Transverse colon (tissue), 4 donors: Measurements from ENCODE around the gene SMPDL3B.

Source experiments
- CTCF ChIP-seq, 5 experiments: fragments of 200-600 bp in 3 of 5; fragments of 450-650 bp in 2 of 5; sonication (generic) in 3 of 5; IDR thresholded peaks; 1 replicate in 2 of 5; 2 replicates in 3 of 5; pipeline ENCODE4 v1.5.1; 2016 to 2017; ENCODE audit warnings: antibody characterized with exemption in 5 of 5, inconsistent platforms in 3 of 5, mild to moderate bottlenecking in 2 of 5, moderate library complexity in 1 of 5
- POLR2AphosphoS5 ChIP-seq, 3 donors: sonication (generic); formaldehyde crosslinking; IDR thresholded peaks; one replicate each; pipeline ENCODE4 v1.6.1; 2016; ENCODE audit warnings: antibody characterized with exemption in 3 of 3

DNA sequence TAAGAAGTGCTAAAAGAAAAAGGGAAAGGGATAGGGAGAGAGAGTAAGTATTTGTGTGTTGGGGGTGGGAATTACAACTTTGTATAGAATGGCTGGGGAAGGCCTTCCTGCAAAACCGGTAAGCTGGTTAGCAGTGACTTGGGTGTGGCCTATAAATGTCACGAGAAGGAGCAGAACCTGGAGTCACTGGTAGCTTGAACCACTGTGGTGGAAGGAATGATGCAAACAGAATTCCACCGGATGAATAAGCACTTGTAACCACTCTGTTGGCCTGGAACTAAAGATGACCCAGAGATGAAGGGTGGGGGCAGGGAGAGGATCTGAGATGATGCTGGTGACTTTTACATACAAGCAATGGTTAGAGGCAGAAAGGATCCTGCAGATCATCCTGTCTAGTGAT, 33.9 kb downstream of the SMPDL3B start:
- TF ChIP-seq CTCF (IDR thresholded peaks at IDR 0.05) (no peak), POLR2AphosphoS5 (IDR thresholded peaks at IDR 0.05) (no peak)
